IPS-11a (cell line): ENCODE results near the gene PRLH.
"Not testable (repeated sequence)": the region's sequence is repeated elsewhere in the genome, so short reads cannot be mapped to it uniquely, and the experiment has no call there.

Experiments used
- H3K4me3 ChIP-seq: one replicate; pipeline ENCODE4 v1.5.1; 2013; ENCODE audit warnings: low read depth, low read length, control low read depth

PRLH gene

GRCh38 chr2:237599465-237600110, 33.2 kb downstream of the PRLH start:
- H3K4me3 ChIP-seq, result no peak overlapping the region

DNA sequence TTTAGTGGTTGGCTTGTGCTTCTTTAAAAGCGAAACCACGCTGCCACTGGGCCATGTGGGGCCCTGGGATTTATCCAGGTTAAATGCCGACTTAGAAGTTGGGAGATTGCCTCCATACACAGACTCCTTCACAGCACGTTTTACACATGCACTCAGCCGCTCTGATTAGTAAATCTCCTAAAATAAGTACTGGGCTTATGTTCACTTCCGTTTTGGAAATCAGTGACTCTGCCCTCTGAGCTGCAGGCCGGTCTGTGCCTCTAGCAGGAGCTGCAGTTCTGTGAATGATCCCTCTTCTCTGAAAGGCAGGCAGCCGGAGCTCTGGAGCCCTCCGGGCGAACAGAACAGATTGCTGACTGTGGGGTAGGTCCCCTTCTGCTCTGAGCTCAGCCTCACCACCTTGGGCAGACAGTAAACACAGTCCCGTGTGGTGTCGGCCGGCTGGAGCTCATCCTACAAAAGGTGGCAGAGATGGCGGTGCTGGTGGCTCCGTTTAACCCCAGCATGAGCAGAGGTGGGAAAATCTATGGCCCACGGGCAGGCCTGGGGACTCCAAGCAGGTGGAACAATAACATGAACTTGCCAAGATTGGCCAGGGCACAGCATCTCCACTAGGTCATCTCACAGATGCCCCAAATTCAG, 34.0 kb downstream of the PRLH start:
- H3K4me3 ChIP-seq, result no peak overlapping the region

DNA sequence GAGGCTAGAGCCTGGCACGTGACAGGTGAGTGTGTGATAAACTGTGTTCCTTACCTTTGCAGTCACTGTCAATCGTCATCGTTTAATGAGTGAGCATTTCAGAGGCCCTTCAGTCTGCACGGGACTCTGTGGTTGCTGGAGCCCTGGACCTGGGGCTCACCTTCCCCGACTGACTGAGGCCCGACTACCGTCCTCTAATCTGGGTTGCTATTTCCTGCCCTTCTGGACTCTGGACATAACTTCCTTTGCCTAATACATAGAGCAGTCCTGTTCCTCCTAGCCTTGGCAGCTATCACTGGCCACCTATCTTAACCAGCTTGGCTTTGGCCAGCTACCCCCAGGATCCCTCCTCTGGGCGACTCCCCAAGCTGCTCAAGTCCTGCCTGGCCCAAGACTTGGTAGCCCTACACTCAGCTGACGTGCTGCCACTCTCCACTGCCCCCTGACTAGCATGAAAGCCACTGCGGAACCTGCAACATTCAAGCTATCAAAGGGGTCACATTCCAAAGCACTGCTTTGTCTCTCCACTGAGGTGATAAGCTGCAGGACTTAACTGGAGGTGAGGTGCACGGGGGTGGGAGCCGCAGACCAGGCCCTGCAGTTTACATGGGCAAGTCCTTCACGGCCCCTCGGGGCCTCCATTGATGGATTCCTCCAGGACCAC, 35.2 kb downstream of the PRLH start:
- no peak overlapping the region for H3K4me3 ChIP-seq

DNA sequence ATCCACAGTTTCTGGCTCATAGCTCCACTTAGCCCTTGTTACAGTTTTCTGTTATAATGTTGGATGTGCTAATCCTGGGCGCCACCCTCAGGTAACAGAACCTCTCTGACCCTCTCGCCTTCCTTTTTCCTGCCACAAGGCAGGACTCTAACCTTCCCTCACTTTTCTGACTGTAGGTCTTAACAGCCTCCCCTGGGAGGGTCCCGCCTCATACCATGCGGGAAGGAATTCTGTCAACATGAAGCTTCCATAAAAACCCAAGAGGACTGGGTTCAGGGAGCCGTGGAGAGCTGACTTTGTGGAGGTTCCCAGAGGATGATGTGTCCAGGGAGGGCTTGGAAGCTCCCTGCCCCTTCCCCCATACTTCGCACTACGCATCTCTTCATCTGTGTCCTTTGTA, 36.0 kb downstream of the PRLH start:
- H3K4me3 ChIP-seq, result no peak overlapping the region

GRCh38 chr2:237603049-237603717, 36.8 kb downstream of the PRLH start:
- no peak overlapping the region for H3K4me3 ChIP-seq

DNA sequence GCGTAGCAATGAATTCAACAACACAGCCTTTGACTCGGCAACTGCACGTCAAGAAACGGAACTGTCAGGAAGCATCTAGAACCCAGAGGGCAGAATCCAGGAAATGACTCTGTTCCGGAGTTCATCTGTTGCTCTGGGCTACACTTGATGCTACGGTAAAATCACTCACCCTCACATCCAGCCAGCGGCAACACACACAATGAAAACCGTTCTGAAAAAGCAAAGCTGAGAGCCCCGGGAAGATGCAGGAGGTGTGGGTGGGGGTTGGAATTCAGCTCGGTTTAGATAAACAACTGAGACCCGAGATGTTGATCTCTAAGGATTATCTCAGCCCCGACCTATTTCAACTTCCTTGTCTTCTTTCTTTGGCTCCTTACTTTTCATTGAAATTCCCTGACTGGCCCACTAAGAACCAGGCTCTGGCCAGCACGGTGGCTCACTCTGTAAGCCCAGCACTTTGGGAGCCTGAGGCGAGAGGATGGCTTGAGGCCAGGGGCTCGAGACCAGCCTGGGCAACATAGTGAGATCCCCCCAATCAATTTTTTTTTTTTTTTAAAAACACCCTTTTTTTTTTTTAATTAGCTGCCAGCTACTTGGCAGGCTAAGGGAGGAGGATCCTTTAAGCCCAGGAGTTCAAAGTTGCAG, 37.5 kb downstream of the PRLH start:
- H3K4me3 ChIP-seq, result no peak overlapping the region

GRCh38 chr2:237604391-237604790, 38.0 kb downstream of the PRLH start:
- H3K4me3 ChIP-seq, result no peak overlapping the region

DNA sequence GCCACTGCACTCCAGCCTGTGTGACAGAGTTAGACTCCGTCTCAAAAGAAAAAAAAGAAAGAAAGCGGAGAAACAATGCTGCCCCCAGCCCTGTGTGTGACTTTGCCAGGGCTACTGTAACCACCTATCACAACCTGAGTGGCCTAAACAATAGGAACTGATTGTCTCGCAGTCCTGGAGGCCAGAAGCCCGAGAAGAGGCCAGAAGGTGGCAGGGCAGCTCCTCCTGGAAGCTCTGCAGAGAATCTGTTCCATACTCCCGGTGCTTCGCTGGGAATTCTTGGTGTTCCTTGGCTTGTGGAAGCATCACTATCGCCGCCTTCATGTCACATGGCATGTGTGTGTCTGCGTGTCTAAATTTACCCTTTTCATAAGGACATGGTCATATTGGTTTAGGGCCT, 38.6 kb downstream of the PRLH start:
- H3K4me3 ChIP-seq, result no peak overlapping the region

- not testable (repeated sequence) for H3K4me3 ChIP-seq
These were observed 40.1 kb downstream of the PRLH start for GRCh38 chr2:237606522-237606921.

GRCh38 chr2:237612527-237613357, 46.4 kb downstream of the PRLH start:
- H3K4me3 ChIP-seq, result no peak overlapping the region

- H3K4me3 ChIP-seq, result no peak overlapping the region
These were observed 47.3 kb downstream of the PRLH start for GRCh38 chr2:237613679-237614078.

DNA sequence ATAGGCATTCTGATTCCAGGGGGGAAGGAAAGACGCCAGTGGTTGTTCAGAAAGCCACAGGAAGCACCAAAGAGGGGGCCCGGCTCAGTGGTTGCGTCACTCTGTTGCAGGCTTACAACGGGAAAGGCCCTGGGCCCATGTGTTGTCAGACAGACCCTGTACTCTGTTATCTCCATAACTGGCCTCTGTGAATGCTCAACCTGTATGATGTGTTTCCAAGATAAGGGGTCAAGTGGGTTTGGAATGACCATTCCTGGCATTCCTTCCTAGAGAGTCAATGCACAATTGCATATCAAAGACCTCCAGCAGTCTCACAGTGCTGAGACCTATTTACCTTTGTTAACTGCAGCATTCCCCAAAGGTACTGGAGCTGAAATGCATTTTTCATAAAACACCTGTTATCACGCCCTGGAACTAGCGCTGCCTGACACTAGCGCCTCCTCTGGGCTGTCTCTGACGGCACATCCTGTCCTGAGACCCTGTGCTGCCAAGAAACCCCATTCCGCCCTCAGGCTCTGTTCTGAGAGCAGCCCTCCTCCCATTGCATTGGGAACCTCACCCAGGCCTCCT, 47.9 kb downstream of the PRLH start:
- H3K4me3 ChIP-seq, result no peak overlapping the region

DNA sequence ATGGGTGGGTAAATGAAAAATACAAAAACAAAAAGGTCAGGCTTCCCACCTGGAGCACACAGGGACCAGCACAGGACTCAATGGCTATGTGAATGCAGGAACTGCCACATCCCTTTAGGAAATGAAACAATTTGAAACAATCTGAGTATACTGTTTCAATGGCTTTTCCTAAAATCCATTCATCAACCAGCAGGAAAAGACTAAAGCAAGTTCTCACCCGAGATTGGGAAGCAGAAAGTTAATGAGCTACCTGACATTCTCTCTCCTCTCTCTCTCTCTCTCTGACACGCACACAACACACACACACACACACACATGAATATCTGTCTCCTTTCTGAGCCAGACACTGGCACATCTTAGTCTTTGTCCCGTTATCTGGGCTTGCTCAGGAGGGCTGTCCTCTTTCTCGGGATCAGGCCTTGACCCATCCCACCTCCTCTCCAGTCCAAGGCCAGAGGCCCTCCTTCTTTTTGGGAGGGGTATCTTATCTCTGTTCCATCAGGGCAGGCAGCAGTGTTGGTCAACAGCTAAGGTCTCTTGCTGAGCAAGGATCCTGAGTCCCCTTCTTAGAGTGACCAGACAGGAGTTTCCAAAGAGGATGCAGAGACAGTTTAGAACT, 49.4 kb downstream of the PRLH start:
- no peak overlapping the region for H3K4me3 ChIP-seq

DNA sequence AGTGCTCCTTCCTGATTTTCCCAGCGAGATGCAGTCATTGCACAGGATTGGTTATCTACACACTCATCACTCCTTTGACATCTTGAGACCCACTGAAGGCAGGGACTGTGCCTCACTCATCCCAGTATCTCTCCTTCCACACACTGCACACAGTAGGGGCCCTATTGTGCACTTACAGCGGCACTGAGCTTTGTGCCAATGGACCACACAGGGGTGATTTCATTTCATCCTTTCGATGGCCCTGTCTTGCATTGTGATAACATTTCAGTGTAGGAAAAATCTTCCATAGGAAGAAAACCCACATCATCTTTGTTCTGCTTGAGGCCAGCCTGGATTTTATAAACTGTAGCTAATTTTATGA, 50.0 kb downstream of the PRLH start:
- no peak overlapping the region for H3K4me3 ChIP-seq
